ENCODE data around the gene PCP2. TPM values are rescaled to one million over a fixed set of nuclear protein-coding genes. Genes with fewer than 3 reads are reported as not detected.
A peak's percentile ranks its signal among the peaks of the same experiment; 100 is the strongest.

The PCP2 gene
- total and polyA plus RNA-seq, 2 of the 13 experiments (the other 11 are each of a cell fraction or from before 2014, with no cell fraction given) = 0.62 TPM; not detected in 1

DNA sequence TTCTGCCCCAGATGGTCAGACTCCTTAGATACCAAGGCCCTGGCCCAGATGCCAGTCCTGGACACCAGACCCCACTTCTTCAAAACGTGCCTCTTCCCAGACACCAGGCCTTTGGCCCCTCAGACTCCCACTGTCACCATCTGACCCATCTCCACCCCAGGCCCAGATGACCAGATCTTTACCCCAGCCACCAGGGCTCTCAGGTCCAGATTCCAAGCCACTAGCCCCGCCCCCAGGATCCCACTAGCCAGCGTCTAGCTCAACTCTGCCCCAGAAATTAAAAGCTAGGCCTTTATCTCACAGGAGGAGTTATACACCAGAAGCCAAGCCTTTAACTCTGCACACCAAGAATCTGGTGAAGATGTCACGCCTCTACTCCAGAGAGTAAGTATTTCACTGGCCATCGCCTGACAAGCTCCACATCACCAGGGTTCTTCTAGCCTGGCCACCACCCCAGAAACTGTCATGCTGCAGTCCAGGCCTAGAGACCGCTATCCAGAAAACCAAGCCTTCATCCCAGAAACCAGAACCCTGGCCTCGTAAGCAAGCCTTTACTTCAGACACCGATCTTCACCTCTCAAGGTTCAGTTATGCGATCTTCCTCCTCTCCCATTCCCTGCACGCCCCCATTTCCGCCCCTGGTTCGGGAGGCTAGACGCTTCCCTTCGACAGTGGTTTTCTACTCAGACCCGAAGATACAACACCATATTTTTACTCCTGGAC, 4.8 kb downstream of the PCP2 start (continued):
- TF ChIP-seq, protein P1, sequence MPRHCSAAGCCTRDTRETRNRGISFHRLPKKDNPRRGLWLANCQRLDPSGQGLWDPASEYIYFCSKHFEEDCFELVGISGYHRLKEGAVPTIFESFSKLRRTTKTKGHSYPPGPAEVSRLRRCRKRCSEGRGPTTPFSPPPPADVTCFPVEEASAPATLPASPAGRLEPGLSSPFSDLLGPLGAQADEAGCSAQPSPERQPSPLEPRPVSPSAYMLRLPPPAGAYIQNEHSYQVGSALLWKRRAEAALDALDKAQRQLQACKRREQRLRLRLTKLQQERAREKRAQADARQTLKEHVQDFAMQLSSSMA (CRISPR knock-in tag; IDR thresholded peaks at IDR 0.05) = no peak
- TF ChIP-seq YY1 (IDR thresholded peaks at IDR 0.05; ENCODE audit: insufficient read depth, insufficient replicate concordance, low read depth, low read length) (no peak), ZNF282 (IDR thresholded peaks at IDR 0.05; ENCODE audit: partially characterized antibody) (no peak), ERF (CRISPR knock-in tag; IDR thresholded peaks at IDR 0.05) (0 out of 2 replicates have a peak, but pooled peaks have one; percentile 7)

DNA sequence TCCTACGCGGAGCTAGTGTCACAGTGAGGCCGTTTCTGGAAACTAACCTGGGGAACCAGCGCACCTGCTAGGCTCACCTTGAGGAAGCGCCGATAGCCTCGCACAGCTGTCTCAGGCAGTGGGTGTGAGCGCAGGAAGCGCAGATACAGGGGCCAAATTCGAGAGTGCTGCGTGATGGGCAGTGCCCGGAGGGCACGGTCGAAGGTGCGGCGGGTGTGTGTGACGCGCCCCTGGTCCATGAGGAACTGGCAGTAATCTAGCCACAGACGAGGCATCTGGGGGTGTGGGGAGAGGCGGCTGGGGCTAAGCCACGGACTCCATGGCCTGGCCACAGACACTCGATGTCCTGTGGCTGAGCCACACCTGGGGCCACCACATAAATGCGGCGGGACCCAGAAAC, 6.4 kb downstream of the PCP2 start:
- no peak overlapping the region for H2AFZ ChIP-seq (ENCODE audit: low read length)
- H3K4me3 ChIP-seq (replicated peaks in 1 of 3; ENCODE audit: insufficient read depth in 1 of 3, low read depth in 2 of 3, low read length in 3 of 3) = no peak overlapping the region
- H3K9ac ChIP-seq (ENCODE audit: insufficient read depth, low read depth, low read length) = no peak overlapping the region
- no TSS peak for BruUV-seq (replicated peaks)
- H4K20me1 ChIP-seq (ENCODE audit: insufficient read depth, low read length) = no peaks in the 10 kb centered on the region
- ChIA-PET POLR2A (no interaction called here), CTCF (ENCODE audit: low intra/inter-chr PET ratio, low total read pairs) (no interaction called here)
- FAIRE-seq (no peak), DNase-seq (ENCODE audit: low spot score) (no peak), ATAC-seq (no peak)
- peaks cover 14 to 44% of the 10 kb centered on the region in 2 experiments for H3K36me3 ChIP-seq (replicated peaks in 1 of 2; ENCODE audit: control insufficient read depth in 1 of 2, insufficient read depth in 2 of 2, low read length in 2 of 2)
- intact Hi-C loops (cut with micrococcal nuclease; ENCODE audit: unreplicated experiment) = no loop called here
- WGBS (ENCODE audit: low lambda C conversion rate) = 98% methylated on average over 20 of the region's 24 CpGs
- no peaks in the 10 kb centered on the region for H3K9me3 ChIP-seq (ENCODE audit: low read length)
- no peak overlapping the region for H3K4me2 ChIP-seq (ENCODE audit: low read depth, low read length)
- peaks cover 38% of the 10 kb centered on the region for H3K79me2 ChIP-seq (ENCODE audit: insufficient read depth, low read length)
- H3K4me1 ChIP-seq (ENCODE audit: insufficient read depth, low read length) = peaks cover 22% of the 10 kb centered on the region
- H3K27ac ChIP-seq (ENCODE audit: extremely low read length, insufficient read depth, low read length) = no peak overlapping the region
- in situ Hi-C loops (cut with HindIII; ENCODE audit: extremely low pct_ligation_motif_present, low pct_unique_long_range_greater_than_20kb) = no loop called here
- H3K27me3 ChIP-seq (ENCODE audit: control insufficient read depth in 1 of 2, insufficient read depth in 2 of 2, low read length in 2 of 2) = no peaks in the 10 kb centered on the region; a peak in 2 of 5 replicates
- TF ChIP-seq ZNF501 (CRISPR knock-in tag; IDR thresholded peaks at IDR 0.05) = no peak
- TF ChIP-seq, protein P2, sequence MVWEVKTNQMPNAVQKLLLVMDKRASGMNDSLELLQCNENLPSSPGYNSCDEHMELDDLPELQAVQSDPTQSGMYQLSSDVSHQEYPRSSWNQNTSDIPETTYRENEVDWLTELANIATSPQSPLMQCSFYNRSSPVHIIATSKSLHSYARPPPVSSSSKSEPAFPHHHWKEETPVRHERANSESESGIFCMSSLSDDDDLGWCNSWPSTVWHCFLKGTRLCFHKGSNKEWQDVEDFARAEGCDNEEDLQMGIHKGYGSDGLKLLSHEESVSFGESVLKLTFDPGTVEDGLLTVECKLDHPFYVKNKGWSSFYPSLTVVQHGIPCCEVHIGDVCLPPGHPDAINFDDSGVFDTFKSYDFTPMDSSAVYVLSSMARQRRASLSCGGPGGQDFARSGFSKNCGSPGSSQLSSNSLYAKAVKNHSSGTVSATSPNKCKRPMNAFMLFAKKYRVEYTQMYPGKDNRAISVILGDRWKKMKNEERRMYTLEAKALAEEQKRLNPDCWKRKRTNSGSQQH (CRISPR knock-in tag; IDR thresholded peaks at IDR 0.05; ENCODE audit: low read depth) = no peak
- TF ChIP-seq, protein P3, sequence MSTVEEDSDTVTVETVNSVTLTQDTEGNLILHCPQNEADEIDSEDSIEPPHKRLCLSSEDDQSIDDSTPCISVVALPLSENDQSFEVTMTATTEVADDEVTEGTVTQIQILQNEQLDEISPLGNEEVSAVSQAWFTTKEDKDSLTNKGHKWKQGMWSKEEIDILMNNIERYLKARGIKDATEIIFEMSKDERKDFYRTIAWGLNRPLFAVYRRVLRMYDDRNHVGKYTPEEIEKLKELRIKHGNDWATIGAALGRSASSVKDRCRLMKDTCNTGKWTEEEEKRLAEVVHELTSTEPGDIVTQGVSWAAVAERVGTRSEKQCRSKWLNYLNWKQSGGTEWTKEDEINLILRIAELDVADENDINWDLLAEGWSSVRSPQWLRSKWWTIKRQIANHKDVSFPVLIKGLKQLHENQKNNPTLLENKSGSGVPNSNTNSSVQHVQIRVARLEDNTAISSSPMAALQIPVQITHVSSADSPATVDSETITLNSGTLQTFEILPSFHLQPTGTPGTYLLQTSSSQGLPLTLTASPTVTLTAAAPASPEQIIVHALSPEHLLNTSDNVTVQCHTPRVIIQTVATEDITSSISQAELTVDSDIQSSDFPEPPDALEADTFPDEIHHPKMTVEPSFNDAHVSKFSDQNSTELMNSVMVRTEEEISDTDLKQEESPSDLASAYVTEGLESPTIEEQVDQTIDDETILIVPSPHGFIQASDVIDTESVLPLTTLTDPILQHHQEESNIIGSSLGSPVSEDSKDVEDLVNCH (CRISPR knock-in tag; IDR thresholded peaks at IDR 0.05) = no peak
- TF ChIP-seq, protein P4, sequence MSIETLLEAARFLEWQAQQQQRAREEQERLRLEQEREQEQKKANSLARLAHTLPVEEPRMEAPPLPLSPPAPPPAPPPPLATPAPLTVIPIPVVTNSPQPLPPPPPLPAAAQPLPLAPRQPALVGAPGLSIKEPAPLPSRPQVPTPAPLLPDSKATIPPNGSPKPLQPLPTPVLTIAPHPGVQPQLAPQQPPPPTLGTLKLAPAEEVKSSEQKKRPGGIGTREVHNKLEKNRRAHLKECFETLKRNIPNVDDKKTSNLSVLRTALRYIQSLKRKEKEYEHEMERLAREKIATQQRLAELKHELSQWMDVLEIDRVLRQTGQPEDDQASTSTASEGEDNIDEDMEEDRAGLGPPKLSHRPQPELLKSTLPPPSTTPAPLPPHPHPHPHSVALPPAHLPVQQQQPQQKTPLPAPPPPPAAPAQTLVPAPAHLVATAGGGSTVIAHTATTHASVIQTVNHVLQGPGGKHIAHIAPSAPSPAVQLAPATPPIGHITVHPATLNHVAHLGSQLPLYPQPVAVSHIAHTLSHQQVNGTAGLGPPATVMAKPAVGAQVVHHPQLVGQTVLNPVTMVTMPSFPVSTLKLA (IDR thresholded peaks at IDR 0.05) = no peak
- no peak for TF ChIP-seq NFKB2 (CRISPR knock-in tag; IDR thresholded peaks at IDR 0.05; ENCODE audit: borderline replicate concordance)
- TF ChIP-seq SATB2 (CRISPR knock-in tag; IDR thresholded peaks at IDR 0.05) = no peak
- TF ChIP-seq SUZ12 (IDR thresholded peaks at IDR 0.05; ENCODE audit: low read depth, low read length) = no peak
- TF ChIP-seq LCORL (IDR thresholded peaks at IDR 0.05) = no peak
- TF ChIP-seq LCORL (CRISPR knock-in tag; IDR thresholded peaks at IDR 0.05) = no peak
- no peak for TF ChIP-seq XBP1 (CRISPR knock-in tag; IDR thresholded peaks at IDR 0.05)
